ENCODE data around the gene SNX2. TPM values are rescaled to one million over a fixed set of nuclear protein-coding genes. Genes with fewer than 3 reads are reported as not detected.

Gene SNX2
- total and polyA plus RNA-seq, 9 of the 15 experiments (the other 6 are each of a cell fraction or from before 2014, with no cell fraction given): 35.2 to 86.0 (median 58.1) TPM

- TF ChIP-seq ZBTB40 (IDR thresholded peaks at IDR 0.05) (no peak), ZBTB40 (CRISPR knock-in tag; IDR thresholded peaks at IDR 0.05) (no peak), ZNF609 (CRISPR knock-in tag; IDR thresholded peaks at IDR 0.05; ENCODE audit: borderline replicate concordance) (no peak; the same call in 1 of the 2 replicates), PTBP1 (IDR thresholded peaks at IDR 0.05; ENCODE audit: low read depth, low read length) (no peak), ELF2 (CRISPR knock-in tag; IDR thresholded peaks at IDR 0.05) (no peak), GTF2B (IDR thresholded peaks at IDR 0.05; ENCODE audit: extremely low read depth, insufficient read length) (no peak), SP1 (CRISPR knock-in tag; IDR thresholded peaks at IDR 0.05) (0 out of 2 replicates have a peak, but pooled peaks have one; percentile 23), TBL1XR1 (IDR thresholded peaks at IDR 0.05; ENCODE audit: low read length in 2 of 2) (no peak), CREBBP (IDR thresholded peaks at IDR 0.05; ENCODE audit: low read depth, low read length) (no peak)
- TF ChIP-seq, protein P1, sequence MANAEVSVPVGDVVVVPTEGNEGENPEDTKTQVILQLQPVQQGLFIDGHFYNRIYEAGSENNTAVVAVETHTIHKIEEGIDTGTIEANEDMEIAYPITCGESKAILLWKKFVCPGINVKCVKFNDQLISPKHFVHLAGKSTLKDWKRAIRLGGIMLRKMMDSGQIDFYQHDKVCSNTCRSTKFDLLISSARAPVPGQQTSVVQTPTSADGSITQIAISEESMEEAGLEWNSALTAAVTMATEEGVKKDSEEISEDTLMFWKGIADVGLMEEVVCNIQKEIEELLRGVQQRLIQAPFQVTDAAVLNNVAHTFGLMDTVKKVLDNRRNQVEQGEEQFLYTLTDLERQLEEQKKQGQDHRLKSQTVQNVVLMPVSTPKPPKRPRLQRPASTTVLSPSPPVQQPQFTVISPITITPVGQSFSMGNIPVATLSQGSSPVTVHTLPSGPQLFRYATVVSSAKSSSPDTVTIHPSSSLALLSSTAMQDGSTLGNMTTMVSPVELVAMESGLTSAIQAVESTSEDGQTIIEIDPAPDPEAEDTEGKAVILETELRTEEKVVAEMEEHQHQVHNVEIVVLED (CRISPR knock-in tag; IDR thresholded peaks at IDR 0.05): peak; percentile 76
These were observed at the start of gene SNX2 (continued) for GRCh38 chr5:122774861-122775549.

Measured in K562 (cell line).